HG02642 (cell line): ENCODE data around the gene SPATA2.

Experiments
- ATAC-seq: cut with Tn5 transposase; IDR thresholded peaks from one replicate; pipeline ENCODE4 v1.9.1; 2021; ENCODE audit warnings: mild to moderate bottlenecking; ENCODE audit not compliant: unreplicated experiment, poor library complexity

Gene SPATA2

GRCh38 chr20:49936153-49937026 is 21.1 kb upstream of the SPATA2 start, which contains the start of gene RNF114:
Gene RNF114, plus strand, starts transcription at chr20:49936397. Its CDS starts 16 bp downstream, at chr20:49936413.
- ATAC-seq = peak; percentile 78

GRCh38 chr20:49935746-49936152 is 20.4 kb upstream of the SPATA2 start:
- no peak for ATAC-seq

- ATAC-seq = no peak
Measured at GRCh38 chr20:49929142-49929494, 13.8 kb upstream of the SPATA2 start.

- ATAC-seq = no peak
Measured at GRCh38 chr20:49928411-49929141, 13.2 kb upstream of the SPATA2 start.

- no peak for ATAC-seq
Measured at GRCh38 chr20:49925901-49926454, 10.6 kb upstream of the SPATA2 start.

GRCh38 chr20:49924247-49924646 is 8.9 kb upstream of the SPATA2 start:
- no peak for ATAC-seq

GRCh38 chr20:49919461-49919860 is 4.1 kb upstream of the SPATA2 start:
- no peak for ATAC-seq

- ATAC-seq = no peak
Measured at GRCh38 chr20:49919009-49919408, 3.7 kb upstream of the SPATA2 start.

GRCh38 chr20:49918446-49918845 is 3.1 kb upstream of the SPATA2 start:
- no peak for ATAC-seq

- ATAC-seq = no peak
Measured at GRCh38 chr20:49916146-49917002, 1.0 kb upstream of the SPATA2 start.

- ATAC-seq = peak; percentile 46
Measured at GRCh38 chr20:49915118-49915379, 280 bp downstream of the SPATA2 start.

- no peak for ATAC-seq
Measured at GRCh38 chr20:49914310-49915117, 815 bp downstream of the SPATA2 start.

GRCh38 chr20:49913399-49914047 is 1.8 kb downstream of the SPATA2 start:
- no peak for ATAC-seq

- no peak for ATAC-seq
Measured at GRCh38 chr20:49910340-49910706, 5.0 kb downstream of the SPATA2 start.

- no peak for ATAC-seq
Measured at GRCh38 chr20:49909499-49910339, 5.6 kb downstream of the SPATA2 start.

GRCh38 chr20:49908258-49908565 is 7.1 kb downstream of the SPATA2 start:
- no peak for ATAC-seq

GRCh38 chr20:49907405-49908257 is 7.7 kb downstream of the SPATA2 start:
- ATAC-seq = no peak
